Frontal cortex (tissue), 4 donors: ENCODE measurements around the gene ARID2. TPM values are rescaled to one million over a fixed set of nuclear protein-coding genes. Genes with fewer than 3 reads are reported as not detected.

Source experiments
- DNase-seq, 2 donors: peaks; one replicate each; pipeline ENCODE4 v3.0.0; 2012; ENCODE audit warnings: low spot score in 2 of 2
- FAIRE-seq: peaks from 2 replicates; lab custom pipeline; 2012; peaks lifted over from hg19 to GRCh38; lab: Jason Lieb, UNC
- small RNA-seq: library from RNA; depleted of rRNA; stranded (forward); fragments of <200 nt; gene quantifications from one replicate; pipeline ENCODE3, GENCODE V24; 2014
- total RNA-seq: library from RNA; depleted of rRNA; stranded (reverse); fragments of >200 nt; gene quantifications from one replicate; pipeline ENCODE4 v1.2.3, GENCODE V29; 2014
- donor health status: control.
- donor health status: control.
- donor health status: control.

Gene ARID2
- total RNA-seq, 1 donor from 2014 or later = 35.9 TPM

DNA sequence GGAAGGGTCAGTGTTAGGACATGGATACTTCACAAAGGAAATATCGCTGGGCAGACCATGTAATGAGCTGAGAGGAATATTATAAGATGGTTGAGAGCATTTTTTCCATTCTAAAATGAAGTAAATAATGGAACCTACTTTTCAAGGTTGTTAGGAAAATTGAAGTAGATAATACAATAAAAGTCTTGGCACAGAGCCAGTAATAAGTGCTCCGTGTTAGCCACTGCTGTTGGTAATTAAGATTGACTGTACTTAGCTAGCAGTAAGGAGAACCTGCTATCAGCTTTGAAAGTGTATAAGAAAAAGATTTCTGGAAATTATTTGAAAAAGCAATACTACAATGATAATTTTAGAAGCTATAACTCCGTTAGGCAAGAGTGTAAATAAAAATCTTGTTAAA lies 183.3 kb downstream of the ARID2 start:
- DNase-seq (no peak), FAIRE-seq (no peak)

DNA sequence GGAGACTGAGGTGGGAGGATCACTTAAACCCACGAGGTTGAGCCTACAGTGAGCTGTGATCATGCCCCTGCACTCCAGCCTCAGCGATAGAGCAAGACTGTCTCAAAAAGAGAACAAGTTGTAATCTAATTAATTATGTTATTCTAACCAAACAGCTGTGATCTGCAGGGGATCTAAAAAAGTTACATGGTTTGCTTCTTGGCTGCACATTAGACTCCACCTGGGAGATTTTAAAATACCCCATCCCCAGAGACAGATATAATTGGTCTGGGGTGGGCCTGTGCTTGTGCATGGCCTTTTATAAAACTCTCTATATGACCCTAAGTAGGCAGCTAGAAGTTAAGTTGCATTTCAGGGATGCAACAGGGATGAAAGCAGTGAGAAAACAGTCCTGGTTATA lies 184.1 kb downstream of the ARID2 start:
- FAIRE-seq (no peak), DNase-seq (no peak)

DNA sequence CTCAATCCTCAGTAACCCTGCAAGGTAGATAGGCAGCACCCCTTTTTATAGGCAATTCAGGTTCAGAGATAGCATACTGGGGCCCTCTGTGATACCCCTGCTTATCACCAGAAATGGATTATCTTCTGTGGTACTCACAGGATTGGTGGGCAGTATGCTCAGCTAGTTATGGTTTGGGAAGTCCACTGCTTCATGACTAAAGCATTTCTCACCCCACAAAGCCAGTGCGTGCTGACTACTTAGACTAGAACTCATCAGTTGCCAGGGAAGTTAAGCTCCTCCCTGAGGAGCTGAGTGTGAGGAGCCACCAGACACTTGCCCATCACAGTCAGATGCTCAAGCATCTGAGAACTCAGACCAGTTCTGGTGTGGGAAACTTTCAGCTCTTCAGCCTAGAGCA lies 184.6 kb downstream of the ARID2 start:
- FAIRE-seq = no peak
- DNase-seq = no peak

DNA sequence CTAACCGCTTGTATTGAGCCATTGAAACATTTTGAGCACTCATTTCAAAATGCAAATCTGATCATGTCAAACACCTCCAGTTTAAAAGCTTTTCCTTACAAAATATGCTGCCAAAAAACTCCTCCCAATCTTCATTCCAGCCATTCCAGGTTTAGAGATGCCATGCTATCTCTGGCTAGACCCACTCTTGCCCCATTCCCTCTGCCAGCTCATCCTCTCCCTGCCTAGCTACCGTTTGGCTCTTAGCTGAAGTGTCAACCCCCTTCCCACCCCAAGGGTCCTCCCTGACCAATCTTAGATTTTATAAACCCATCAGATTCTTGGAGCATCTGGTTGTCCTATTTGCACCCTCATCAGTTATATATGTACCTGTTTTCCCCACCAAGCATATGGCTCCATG lies 185.9 kb downstream of the ARID2 start:
- DNase-seq (no peak), FAIRE-seq (no peak)

DNA sequence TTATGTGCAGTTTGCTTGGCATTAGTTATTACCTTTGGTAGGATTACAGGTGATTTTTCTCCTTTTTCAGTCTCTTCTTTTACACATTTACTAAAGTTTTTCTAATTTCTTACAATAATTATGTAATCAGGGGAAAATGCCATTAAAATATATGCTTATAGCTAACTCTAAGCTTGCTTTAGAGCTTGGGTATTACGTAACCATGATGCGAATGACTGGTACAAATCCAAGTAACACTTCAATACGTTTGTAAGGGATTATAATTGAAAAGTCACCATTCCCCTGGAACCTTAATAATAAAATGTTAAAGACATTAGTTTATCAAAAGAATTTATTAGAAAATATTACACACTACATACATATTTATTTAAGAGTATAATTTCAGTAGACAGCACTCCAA lies 189.3 kb downstream of the ARID2 start:
- DNase-seq (no peak), FAIRE-seq (no peak)

DNA sequence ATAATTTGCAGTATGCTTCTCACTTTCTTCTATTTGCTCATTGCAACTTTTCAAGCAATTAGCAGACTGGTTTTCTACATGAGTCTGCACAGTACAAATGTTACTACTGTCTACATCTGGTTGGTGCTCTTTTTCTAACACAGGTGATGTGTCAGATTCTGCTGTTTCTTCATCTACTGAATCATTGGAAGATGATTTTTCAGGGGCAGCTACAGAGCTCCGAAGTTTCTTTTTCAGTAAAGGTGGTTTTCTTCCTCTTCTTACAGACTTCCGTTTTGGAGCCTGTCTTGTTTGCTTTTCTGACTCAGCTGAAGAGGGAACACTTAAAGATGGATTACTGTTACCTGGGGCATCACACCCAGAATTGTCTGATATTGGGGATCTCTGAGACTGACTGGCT lies 198.8 kb downstream of the ARID2 start:
- FAIRE-seq = no peak
- DNase-seq = no peak

DNA sequence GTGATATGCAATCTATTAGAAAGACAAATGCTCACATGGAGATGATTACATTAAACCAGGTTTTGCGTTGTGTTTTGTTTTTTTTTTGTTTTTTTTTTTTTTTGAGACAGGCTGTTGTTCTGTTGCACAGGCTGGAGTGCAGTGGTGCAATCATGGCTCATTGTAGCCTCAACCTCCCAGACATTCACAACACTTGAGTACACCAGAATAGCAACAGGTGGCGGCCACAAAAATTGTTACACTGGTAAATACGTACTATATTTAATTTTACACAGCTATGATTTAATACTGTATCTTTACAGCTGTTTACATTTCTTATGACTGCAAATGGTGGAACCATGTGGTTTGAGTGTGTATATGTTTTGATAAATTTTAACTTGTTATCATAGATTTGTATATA lies 200.9 kb downstream of the ARID2 start:
- no peak for FAIRE-seq
- DNase-seq = no peak

DNA sequence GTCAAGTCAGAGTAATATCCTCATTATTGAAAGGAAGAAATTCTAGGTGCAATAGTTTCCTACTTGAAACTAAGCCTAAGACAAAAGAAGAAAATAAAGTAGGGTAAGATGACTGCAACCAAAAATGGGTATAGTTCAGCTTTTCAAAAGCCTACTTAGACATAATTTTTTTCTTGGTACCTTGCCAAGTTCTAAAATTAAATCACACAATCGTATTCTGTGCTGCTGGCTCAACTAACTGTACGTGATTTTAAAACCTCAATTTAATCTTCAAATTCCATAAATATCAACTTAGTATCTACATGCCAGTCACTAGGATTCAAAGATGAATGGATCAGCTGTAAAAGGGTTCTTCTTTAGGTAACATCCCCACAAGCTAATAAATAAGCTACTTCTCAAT lies 204.0 kb downstream of the ARID2 start:
- no peak for FAIRE-seq
- DNase-seq = no peak

DNA sequence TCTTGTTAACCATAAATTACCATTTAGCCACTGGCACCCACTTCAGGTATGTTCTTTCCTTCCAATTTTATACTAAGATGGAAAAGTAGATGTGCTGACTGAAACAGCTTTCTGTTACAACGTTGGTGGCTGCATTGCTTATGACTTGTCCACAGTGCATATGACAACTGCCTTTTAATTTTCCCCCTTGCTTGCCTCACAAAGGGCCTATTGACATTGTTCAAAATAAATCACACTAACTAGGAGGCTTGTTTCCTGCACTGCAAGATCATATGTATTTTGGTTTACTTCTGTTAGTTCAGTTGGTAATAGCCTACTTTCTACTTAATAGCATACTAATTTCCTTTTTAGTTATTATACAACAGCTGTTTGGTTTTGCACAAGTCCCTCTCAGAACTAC lies 205.4 kb downstream of the ARID2 start:
- DNase-seq (no peak), FAIRE-seq (no peak)

DNA sequence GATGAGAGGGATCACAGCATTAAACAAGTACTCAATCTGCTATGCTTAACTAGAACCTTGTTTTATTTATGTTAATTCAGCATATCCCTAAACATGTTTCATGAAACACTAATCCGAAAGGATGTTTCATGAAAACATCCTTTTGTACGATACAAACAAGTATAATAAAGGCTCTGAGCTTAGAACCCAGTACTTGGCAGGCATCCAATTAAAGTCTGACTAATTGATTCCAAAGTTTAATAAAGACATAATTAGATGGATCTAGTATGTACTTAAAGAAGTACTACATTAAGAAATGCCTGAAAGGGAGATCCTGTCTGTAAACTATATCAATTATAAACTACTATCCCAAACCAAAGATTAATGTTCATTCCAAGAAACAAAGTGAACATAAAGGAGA lies 209.1 kb downstream of the ARID2 start:
- FAIRE-seq (no peak), DNase-seq (no peak)

DNA sequence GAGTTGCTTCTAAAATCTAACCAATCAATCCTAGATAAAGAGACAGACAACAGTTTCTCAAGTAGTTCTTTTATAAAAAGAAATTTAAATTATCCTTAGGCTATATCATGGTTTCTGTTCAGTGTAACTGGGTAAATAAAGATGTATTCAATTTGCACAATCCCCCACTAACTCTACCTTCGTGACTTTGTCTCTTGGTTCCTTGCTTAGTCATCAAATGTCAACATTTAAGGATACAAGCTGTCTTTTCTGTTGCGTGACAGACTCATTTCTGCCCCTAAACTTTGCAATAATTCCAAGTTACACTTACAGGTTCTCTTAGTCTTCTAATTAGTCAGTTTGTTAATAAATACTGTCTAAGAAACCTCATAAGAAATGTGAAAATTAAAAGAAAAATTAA lies 210.3 kb downstream of the ARID2 start:
- no peak for FAIRE-seq
- no peak for DNase-seq

DNA sequence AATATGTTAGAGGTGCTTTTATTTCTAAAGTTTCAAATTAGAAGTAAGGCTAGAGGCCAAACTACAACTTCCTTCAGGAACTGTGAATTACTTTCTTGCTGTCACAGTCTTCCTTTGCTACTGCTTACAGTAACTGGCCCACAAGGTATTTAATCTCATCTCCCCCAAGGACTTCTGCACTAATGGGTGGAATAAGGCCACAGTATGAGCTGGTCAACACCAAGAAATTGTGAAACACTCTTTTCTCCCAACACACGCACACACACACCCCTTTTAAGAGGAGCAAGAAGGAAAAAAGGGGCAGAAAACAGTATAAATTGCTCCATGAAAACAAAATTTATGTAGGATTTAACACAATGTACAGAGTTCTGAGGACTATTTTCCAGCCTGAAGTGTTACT lies 215.3 kb downstream of the ARID2 start:
- FAIRE-seq = no peak
- DNase-seq = no peak

DNA sequence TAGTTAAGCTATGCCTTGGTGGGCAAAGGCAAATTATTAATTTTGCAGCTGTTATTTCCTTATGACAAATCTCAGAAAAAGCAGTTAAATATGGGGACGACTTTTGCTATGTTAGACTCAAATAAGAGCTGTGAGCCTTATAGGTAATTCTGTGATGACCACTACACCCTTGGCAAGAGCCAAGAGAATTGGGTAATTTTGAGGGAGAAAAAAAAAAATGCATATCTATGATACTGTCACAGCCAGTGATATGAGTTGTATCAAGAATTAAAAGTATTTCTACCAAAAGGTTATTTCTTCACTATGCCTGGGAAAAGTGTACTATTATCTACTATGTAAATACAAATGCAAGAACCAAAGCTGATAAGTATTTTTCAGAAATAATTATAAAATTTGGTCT lies 216.9 kb downstream of the ARID2 start:
- DNase-seq (no peak), FAIRE-seq (no peak)

DNA sequence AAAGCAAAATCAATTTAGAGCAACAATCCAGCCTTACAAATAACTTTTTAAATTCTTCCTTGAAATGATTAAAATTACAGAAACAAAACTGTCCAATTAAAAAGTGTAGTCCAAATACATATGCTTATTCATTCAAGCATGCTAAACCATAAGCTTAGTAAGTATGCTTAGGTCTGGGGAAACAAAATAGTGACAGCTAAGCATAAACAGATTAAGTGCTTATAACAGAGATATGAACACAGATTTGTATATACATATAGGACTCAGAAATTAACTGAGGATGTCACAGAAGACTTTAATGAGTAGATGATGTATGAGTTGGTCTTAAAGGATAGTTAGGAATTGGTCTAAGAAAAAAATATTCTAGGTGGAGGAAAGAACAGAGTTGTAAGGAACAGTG lies 219.0 kb downstream of the ARID2 start:
- DNase-seq (no peak), FAIRE-seq (no peak)

Small RNAs within 50 kb of the gene (small RNA-seq; reads per million reads assigned to genes)
- gene RN7SL246P = not detected
